Measurements from ENCODE around the gene PIEZO1. TPM values are rescaled to one million over a fixed set of nuclear protein-coding genes. Genes with fewer than 3 reads are reported as not detected.

The PIEZO1 gene
- total RNA-seq, 6 experiments from 2014 or later = 48.9 to 91.9 (median 64.4) TPM

DNA sequence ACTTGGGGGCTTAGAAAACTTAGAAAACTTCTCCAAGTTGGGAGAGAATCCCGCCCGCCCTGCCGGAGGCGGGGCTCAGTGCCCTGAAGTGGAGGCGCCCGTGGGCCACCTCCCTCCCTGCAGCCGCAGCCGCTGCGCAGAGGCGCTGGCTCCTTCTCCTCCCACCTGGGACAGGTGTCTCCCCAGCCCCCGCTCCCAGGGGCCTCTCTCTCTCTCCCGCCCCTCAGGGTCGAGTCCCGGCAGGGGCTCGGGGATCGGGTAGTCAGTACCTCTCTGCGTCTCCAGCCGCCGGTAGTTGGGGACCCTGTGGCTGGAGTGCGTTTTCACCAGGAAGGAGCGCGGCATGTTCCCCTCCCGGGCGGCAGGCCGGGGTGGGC is 99.0 kb downstream of the PIEZO1 start:
- 0% methylated on average over 3 of the region's 25 CpGs for whole genome bisulfite sequencing (ENCODE audit: insufficient coverage, low coverage, low lambda C conversion rate, missing lambda C conversion rate)
- intact Hi-C loops (cut with DNase I) = no loop called here
- no peaks in the 10 kb centered on the region for H3K27me3 ChIP-seq
- H3K27ac ChIP-seq = peak overlapping the region in 1 of 3 donors; percentile 52
- DNase-seq (peak in 1 of 3 donors; percentile 53), ATAC-seq (peak; percentile 20 to 44 (median 40))
- peaks cover 0 to 13% (median 4%) of the 10 kb centered on the region in 4 donors for H3K4me1 ChIP-seq
- no peaks in the 10 kb centered on the region for H3K9me3 ChIP-seq
- peak overlapping the region; percentile 55 to 58 (median 57) for H3K4me3 ChIP-seq
- H3K36me3 ChIP-seq = no peaks in the 10 kb centered on the region
- TF ChIP-seq, protein P1, sequence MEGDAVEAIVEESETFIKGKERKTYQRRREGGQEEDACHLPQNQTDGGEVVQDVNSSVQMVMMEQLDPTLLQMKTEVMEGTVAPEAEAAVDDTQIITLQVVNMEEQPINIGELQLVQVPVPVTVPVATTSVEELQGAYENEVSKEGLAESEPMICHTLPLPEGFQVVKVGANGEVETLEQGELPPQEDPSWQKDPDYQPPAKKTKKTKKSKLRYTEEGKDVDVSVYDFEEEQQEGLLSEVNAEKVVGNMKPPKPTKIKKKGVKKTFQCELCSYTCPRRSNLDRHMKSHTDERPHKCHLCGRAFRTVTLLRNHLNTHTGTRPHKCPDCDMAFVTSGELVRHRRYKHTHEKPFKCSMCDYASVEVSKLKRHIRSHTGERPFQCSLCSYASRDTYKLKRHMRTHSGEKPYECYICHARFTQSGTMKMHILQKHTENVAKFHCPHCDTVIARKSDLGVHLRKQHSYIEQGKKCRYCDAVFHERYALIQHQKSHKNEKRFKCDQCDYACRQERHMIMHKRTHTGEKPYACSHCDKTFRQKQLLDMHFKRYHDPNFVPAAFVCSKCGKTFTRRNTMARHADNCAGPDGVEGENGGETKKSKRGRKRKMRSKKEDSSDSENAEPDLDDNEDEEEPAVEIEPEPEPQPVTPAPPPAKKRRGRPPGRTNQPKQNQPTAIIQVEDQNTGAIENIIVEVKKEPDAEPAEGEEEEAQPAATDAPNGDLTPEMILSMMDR (IDR thresholded peaks at IDR 0.05) = no peak
- TF ChIP-seq POLR2A (IDR thresholded peaks at IDR 0.05) = no peak

DNA sequence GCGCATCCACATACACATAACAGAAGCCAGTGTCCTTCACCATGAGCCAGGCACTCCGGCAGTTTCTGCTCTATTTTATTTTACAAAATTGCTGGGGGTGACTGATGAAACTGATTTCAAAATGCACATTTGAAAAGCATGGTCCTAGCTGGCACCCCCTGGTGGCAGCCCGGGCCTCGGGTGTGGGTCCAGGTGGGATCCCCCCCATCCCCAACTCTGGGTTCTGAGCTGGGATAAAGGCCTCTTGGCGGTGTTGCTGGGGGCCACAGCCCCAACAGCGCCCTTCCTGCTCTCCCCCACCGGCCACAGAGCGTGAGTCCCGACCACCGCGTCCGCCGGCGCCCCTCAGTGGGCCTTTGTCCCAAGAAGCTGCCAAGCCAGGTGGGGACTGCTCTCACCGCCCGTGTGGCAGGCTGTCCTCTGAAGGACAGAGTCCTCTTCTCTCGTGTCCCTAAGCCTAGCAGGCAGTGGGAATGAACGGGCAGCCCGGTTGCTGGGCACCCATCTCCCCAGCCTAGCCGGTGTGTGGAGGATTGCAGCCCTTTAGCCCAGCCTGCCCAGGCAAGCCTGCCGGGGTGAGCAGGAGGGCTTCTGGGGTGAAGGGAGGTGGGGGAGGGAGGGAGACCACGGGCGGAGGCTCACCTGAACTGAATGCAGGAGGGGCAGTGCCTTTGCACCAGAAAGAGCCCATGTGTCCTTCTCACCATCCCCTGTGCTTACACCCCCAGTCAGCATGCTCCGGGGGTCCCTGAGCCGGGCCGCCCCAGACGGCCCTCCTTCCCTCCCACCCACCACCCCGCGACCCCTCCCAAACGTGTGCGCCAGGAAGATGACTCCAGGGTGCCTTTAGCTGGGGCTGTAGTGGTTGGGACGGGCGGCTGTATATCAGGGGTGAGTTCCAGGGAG is 99.6 kb downstream of the PIEZO1 start:
- H3K4me3 ChIP-seq = peak overlapping the region; percentile 55 to 58 (median 57)
- no peaks in the 10 kb centered on the region for H3K36me3 ChIP-seq
- intact Hi-C loops (cut with DNase I) = no loop called here
- no peaks in the 10 kb centered on the region for H3K9me3 ChIP-seq
- H3K27me3 ChIP-seq = no peaks in the 10 kb centered on the region
- no peak for TF ChIP-seq POLR2A (IDR thresholded peaks at IDR 0.05)
- TF ChIP-seq, protein P1 (IDR thresholded peaks at IDR 0.05) = peak; percentile 25 to 45 (median 31)
- ATAC-seq = peak in 3 of 4 donors; percentile 1 to 17 (median 2)
- H3K27ac ChIP-seq = no peak overlapping the region
- WGBS (ENCODE audit: insufficient coverage, low coverage, low lambda C conversion rate, missing lambda C conversion rate) = 7% methylated on average over 9 of the region's 33 CpGs
- peaks cover 0 to 13% (median 4%) of the 10 kb centered on the region in 4 donors for H3K4me1 ChIP-seq
- DNase-seq = peak in 1 of 3 donors; percentile 50

DNA sequence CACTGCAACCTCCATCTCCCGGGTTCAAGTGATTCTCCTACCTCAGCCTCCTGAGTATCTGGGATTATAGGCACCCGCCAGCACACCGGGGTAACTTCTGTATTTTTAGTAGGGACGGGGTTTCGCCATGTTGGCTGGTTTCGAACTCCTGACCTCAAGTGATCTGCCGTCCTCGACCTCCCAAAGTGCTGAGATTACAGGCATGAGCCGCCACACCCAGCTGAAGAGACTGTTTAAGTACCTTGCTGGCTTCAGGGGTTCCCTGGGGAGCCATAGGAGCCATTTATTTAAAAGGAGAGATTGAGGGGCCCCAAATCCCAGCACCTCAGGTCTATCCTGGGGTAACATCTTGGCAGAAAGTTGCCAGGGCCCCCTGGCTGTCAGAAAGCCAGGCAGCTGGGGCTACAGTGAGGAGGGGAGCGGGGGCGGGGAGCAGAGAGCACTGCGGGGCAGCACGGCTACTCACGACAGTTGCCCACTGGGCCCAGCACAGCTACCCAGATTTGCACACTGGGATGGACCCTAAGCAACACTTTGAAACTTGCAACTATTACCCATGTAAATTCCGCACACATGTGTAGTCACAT is 100.4 kb downstream of the PIEZO1 start:
- no peaks in the 10 kb centered on the region for H3K27me3 ChIP-seq
- DNase-seq (no peak), ATAC-seq (no peak)
- TF ChIP-seq, protein P1 (IDR thresholded peaks at IDR 0.05) = no peak
- H3K4me3 ChIP-seq = no peak overlapping the region
- no peaks in the 10 kb centered on the region for H3K36me3 ChIP-seq
- no peaks in the 10 kb centered on the region for H3K9me3 ChIP-seq
- intact Hi-C loops (cut with DNase I) = no loop called here
- 62% methylated on average over 7 of the region's 15 CpGs for WGBS (ENCODE audit: insufficient coverage, low coverage, low lambda C conversion rate, missing lambda C conversion rate)
- H3K27ac ChIP-seq = no peak overlapping the region
- H3K4me1 ChIP-seq = peaks cover 0 to 13% (median 4%) of the 10 kb centered on the region in 4 donors

DNA sequence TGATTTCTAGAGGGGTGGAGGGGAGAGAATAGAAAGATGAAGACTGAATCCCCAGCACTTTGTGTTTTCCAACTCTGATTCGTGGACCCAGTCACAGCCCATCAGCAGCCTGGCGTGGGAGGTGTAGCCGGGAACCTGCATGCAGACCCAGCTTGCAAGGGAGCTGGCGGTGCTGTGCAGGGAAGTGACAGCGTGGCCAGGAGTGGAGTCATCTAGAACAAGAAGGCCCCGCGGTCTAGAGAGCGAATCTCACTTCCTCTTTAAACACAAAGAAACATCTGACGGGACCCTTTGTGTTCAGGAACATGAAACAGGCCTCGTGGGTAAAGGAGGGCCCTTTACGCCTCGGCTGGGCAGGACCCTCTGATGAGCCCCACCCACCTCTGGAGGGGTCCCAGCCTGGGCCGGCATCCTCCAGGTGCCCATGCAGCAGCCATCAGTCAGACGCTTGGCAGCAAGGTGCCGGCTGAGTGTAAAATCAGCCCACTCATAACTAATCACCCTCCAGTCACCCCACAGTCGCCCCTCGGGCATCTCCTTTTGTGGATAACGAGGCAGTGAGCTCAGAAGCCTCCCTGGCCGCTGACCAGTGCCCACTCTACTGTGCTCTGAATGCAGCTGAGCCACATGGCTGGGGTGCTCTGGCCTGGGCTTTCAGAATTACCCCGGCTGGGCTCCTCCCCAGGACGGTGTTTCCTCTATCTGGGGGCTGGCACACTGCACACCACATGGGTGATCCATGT is 103.1 kb downstream of the PIEZO1 start:
- no peaks in the 10 kb centered on the region for H3K36me3 ChIP-seq
- DNase-seq (peak in 1 of 3 donors; percentile 73), ATAC-seq (peak in 2 of 4 donors; percentile 5 to 35)
- intact Hi-C loops (cut with DNase I) = no loop called here
- H3K4me3 ChIP-seq = no peak overlapping the region
- no peaks in the 10 kb centered on the region for H3K27me3 ChIP-seq
- TF ChIP-seq, protein P1 (IDR thresholded peaks at IDR 0.05) = no peak
- TF ChIP-seq POLR2A (IDR thresholded peaks at IDR 0.05) = no peak
- H3K4me1 ChIP-seq = peaks cover 0 to 13% (median 4%) of the 10 kb centered on the region in 4 donors
- 25% methylated on average over 16 of the region's 21 CpGs for WGBS (ENCODE audit: insufficient coverage, low coverage, low lambda C conversion rate, missing lambda C conversion rate)
- H3K27ac ChIP-seq = peak overlapping the region in 2 of 3 donors; percentile 15 to 33
- no peaks in the 10 kb centered on the region for H3K9me3 ChIP-seq

All from right lobe of liver (tissue), 6 donors.